A172 (cell line): ENCODE data around the gene CBX7. TPM values are rescaled to one million over a fixed set of nuclear protein-coding genes. Genes with fewer than 3 reads are reported as not detected.
"Not testable (repeated sequence)": the region's sequence is repeated elsewhere in the genome, so short reads cannot be mapped to it uniquely, and the experiment has no call there.

Experiments used
- DNase-seq: peaks from one replicate; pipeline ENCODE4 v3.0.0-alpha.2; 2015; ENCODE audit warnings: low spot score
- total RNA-seq: library from RNA; depleted of rRNA; stranded (reverse); fragments of >200 nt; shearing (Covaris generic); gene quantifications from 2 replicates; pipeline ENCODE4 v1.2.3, GENCODE V29; 2014

Gene CBX7
- total RNA-seq, 1 experiment from 2014 or later: 0.74 TPM

DNA sequence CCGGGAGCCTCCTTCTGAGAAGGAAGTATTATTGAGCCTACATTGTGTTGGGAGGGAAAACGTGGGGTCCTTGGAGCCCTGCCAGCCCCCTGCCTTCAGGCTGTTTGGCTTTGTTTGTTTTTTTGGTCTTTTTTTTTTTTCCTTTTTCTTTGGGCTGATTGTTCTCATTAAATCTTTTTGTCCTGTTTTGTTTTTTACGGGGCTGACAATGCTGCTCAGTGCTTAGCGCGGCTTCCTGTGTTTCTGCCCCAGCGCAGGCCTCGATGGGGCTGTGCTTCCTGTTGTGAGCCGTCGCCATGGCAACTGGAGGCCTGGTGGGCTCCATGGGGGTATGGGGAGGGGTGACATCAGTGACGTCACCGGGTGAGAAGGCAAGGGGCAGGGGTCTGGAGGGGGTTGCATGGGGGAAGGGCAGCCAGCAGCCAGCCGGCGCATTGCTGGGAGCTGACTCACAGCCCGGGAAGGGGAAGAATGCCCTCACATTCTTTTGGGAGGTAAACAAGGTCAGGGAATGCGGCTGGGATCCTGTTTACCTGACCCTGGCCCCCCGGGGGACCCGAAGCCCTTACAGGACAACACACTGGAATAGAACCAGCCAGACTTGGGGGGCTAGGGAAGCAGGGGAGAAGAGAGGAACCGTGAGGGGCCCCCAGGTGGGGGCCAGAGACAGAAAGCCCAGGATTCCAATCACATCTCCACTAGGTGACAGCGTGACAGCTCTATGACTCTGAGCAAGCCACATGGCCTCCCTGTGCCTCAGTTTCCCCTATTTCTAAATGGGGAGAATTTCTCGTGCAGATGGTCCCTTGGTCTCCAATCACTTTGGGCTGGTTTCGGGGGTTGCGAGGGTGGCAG, 22.2 kb upstream of the CBX7 start:
- peak; percentile 80 for DNase-seq

- no peak for DNase-seq
Measured at GRCh38 chr22:39173787-39174497, 21.5 kb upstream of the CBX7 start.

DNA sequence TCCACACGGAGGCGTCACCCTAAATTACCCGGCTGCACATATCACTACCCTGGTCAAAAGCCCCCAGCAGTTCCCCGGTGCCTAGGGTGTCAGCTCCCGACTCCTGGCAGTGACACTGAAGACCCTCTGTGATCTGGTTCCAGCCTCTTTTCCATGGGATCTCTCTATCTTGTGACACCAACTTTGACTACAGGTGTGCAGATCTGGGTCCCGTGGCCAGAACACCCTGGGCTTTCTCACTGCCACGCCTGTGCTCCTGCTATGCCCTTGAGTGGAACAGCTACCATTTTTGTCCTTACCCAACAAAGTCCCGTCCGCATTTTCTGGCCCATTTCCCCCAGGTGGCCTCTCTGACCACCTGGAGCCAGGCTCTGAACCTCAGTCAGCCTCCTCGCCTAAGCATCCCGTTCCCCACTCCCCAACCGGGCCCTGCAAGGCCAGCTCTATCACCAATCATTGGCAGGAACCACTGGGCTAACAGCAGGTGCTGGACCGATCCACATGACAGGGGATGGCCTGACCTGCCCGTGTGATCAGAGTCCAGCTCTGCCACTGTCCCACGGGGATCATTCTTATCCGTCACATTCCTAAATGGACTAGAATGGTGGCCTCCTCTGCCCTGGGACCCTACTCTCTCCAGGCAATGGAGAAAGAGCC, 20.7 kb upstream of the CBX7 start:
- no peak for DNase-seq

DNA sequence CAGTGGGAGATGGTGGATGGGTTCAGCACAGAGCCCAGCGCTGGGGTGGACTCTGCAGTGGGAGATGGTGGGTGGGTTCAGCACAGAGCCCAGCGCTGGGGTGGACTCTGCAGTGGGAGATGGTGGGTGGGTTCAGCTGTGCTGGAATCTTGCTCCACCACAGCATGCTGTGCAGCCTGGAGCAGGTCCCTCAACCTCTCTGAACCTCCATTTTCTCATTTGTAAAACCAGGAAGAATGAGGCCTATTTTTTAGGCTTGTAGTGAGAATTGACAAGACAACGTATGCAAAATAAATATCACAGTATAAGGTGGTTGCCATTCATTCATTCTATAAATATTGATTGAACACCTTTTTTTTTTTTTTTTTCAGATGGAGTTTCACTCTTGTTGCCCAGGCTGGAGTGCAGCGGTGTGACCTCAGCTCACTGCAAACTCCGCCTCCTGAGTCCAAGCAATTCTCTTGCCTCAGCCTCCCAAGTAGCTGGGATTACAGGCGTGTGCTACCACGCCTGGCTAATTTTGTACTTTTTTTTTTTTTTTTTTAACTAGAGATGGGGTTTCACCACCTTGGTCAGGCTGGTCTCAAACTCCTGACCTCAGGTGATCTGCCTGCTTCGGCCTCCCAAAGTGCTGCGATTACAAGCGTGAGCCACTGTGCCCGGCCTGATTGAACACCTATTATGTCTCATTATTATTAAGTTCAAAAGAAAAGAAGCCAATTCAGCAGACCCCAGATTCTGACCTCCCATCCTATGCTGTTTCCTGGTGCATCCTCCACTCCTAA, 20.0 kb upstream of the CBX7 start:
- not testable (repeated sequence) for DNase-seq

DNA sequence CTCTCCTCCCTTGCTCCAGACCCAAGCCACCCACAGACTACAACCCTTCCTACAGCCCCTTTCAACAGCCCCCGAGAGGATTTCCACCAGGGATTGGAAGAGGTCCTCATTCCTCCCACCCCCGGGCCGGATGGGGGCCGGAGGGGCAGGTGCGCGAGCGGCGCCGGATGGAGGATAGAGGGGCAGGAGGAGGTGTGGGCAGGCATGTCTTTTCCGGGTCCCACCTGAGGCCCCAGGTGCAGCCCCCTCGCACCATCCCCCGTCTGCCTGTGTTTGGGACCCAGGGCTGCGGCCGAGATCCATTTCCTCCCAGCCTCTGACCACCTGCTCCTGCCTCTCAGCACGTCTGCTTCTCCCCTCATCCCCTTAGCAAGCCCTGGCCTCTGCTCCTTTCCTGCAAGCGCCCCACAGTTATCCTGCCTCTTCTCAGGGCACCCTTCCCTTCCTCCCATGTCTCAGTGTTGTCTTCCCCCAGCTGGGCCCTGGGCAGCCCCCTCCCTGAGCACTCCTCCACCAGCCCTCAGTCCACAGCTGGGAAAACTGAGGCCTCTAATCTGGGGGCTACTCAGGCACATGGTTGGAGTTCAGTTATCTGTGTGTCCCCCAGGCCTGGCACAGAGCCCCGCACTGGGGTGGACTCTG, 19.3 kb upstream of the CBX7 start:
- no peak for DNase-seq

- peak; percentile 49 for DNase-seq
Measured at GRCh38 chr22:39170825-39171622, 18.5 kb upstream of the CBX7 start.

- DNase-seq: no peak
Measured at GRCh38 chr22:39169797-39170466, 17.5 kb upstream of the CBX7 start.

GRCh38 chr22:39166547-39166946, 14.1 kb upstream of the CBX7 start:
- DNase-seq: no peak

DNA sequence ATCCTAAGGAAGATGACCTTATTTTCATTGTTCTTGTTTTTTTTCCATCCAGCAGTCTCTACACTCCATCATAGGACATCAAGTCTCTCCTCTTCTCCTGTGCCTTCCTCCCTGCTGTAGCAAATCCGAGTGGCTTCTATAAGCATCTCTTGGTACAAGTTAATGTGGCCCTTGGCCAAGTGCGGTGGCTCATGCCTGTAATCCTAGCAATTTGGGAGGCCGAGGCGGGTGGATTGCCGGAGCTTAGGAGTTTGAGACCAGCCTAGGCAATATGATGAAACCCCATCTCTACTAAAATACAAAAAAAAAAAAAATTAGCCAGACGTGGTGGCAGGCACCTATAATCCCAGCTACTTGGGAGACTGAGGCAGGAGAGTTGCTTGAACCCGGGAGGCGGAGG, 3.6 kb upstream of the CBX7 start:
- DNase-seq: not testable (repeated sequence)

GRCh38 chr22:39155421-39155820, 2.9 kb upstream of the CBX7 start:
- no peak for DNase-seq

DNA sequence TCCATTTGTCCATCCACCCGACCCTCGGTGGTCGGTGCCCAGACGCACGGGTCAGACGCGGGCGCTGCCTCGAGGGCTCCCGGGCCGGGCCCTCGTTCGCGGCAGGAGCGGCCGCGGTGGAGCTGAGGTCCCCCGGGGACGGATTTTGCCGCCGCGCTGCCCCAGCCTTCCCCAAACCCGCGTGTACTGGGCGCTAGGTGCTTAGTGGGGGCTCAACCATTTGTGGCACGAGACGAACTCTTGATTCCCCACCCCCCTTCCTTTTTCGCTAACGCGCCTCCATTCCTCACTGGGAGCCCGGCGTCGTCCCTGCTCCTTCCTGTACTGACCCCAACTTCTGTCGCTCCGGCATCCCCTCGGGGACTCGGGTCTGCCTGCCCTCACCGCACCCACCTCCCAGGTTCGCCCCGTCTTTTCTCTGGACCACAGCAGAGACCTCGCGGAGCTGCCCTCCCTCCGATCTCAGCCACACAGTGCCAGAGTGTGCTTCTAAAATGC, 789 bp upstream of the CBX7 start:
- no peak for DNase-seq

GRCh38 chr22:39152024-39152510, 413 bp downstream of the CBX7 start:
- DNase-seq: no peak

DNA sequence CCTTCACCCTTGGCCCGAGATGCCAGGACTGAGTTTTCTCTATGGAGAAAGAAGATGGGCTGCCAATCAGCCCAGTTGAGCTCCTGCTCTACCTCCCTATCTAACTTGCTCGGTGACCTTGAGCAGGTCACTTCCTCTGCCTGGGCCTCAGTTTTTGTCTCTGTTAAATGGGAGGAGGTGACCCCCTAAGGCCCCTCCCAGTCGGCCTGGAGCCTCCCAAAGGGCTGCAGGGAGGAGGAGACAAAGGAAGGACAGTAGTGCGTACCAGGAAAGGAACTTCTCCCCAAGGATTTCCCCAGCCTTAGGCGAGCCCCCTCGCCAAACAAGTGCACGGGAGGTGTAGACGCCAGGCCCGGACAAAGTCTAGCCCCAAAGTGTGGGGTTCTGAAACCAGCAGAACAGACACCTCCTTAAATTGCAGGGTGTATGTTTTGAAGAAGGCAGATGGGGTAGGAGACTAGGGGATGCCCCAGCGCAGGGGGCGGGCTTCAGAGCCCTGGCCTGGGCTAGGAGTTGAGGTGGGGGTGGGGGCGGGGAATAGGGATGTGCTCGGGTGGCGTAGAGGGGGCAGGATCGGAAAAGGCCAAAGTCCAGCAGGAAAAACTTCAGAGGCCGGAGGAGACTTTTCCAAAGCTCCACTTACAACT, 1.0 kb downstream of the CBX7 start:
- DNase-seq: no peak

DNA sequence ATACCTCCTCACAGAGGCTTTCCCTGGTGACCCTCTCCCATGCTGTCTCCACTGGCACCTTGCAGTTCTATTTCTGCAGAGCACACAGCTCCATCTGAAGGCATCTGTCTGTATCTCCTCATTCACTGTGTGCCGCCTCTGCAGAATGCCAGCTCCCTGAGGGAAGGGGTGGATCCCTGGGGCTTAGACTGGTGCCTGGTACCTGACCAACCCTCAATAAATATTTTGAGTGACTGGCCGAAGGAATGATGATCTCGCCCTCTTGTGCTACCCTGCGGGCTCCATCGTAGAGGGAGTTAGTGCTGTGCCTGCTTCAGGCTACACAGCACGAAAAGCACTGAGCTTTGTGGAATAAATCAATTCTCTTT, 1.6 kb downstream of the CBX7 start:
- no peak for DNase-seq

GRCh38 chr22:39149915-39150847, 2.3 kb downstream of the CBX7 start:
- no peak for DNase-seq

DNA sequence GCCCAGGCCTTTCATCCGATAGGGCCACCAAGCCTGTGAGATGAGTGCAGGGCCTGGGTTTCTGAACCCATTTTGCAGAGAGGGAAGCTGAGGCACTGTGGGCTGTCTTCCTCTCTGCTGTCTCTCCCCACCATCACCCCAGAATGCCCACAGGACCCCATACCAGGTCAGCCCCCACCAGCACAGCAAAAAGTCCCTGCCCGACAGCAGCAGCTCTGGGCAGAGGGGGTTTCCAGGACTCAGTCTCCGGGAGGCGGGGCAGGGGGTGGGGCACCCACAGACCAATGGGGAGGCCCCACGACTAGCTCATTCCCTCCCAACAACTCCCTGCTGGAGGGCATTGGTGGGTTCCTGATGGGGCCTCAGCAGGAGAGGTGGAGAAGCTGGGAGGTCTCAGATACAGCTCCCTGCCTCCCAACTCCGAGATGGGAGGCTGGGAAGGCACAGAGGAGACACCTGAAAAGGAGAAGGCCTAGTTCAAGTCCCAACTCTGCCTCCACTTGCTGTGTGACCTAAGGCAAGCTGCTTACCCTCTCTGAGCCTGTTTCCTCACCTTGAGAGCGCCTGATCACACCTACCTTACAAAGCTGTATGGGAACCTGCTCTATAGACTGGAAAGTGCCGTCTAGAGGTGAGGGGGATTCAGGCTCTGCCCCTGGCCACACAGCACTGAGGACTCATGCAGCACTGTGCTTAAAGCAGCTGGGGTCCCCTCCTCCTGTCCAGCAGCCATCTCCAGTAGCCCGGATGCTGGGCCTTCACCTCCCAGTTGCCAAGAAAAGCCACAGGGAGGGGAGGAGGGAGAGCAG, 3.5 kb downstream of the CBX7 start:
- no peak for DNase-seq
